K562 (cell line): ENCODE measurements around the gene TAF4. TPM values are rescaled to one million over a fixed set of nuclear protein-coding genes. Genes with fewer than 3 reads are reported as not detected.
A peak's percentile ranks its signal among the peaks of the same experiment; 100 is the strongest.

Source experiments
- ATAC-seq: fragments of 200-7000 bp; cut with Tn5 transposase; 3 replicates; pipeline ENCODE4 v1.9.1; 2020; ENCODE audit warnings: moderate library complexity
- BruUV-seq: library from RNA; stranded (reverse); fragments of 400-500 nt; replicated peaks from 2 replicates; lab custom pipeline; 2021; lab: Mats Ljungman, UMichigan
- CTCF ChIA-PET: fragments of 300-600 bp; formaldehyde crosslinking; extraction: SDS; loops from one replicate; lab custom pipeline; 2021; ENCODE audit warnings: low intra/inter-chr PET ratio; lab: Yijun Ruan, JAX
- POLR2A ChIA-PET: fragments of 300-600, 350-650 bp; sonication (Branson Sonifier 250); formaldehyde crosslinking; extraction: SDS; loops from one replicate; lab custom pipeline; 2021; ENCODE audit warnings: antibody characterized with exemption, inconsistent platforms; lab: Yijun Ruan, JAX
- DNase-seq, 4 experiments: peaks; one replicate each; pipeline versions ENCODE4 v3.0.0 to v3.0.0-alpha.2; 2011 to 2018; ENCODE audit warnings: low spot score in 3 of 4, mixed read lengths in 3 of 4; ENCODE audit errors: extremely low read depth in 1 of 4
- FAIRE-seq: peaks from 2 replicates; lab custom pipeline; 2011; peaks lifted over from hg19 to GRCh38; lab: Jason Lieb, UNC
- H2AFZ ChIP-seq: 2 replicates; pipeline ENCODE4 v1.6.0; 2011; ENCODE audit warnings: low read depth, low read length, control low read depth, inconsistent platforms
- H3K27ac ChIP-seq: fragments of 200-600 bp; 3 replicates; pipeline ENCODE4 v1.8.0; 2011; ENCODE audit warnings: low read depth, mild to moderate bottlenecking, control low read depth, inconsistent platforms, low read length, moderate library complexity, mixed read lengths; ENCODE audit errors: extremely low read depth
- H3K27me3 ChIP-seq, 2 experiments: fragments of 300-600 bp in 1 of 2; 2 replicates in 1 of 2; 3 replicates in 1 of 2; pipeline versions ENCODE4 v1.6.0 to v1.8.0; 2011; ENCODE audit warnings: inconsistent platforms in 2 of 2, low read length in 2 of 2, mild to moderate bottlenecking in 1 of 2, mixed read lengths in 1 of 2, moderate library complexity in 1 of 2; ENCODE audit not compliant: control insufficient read depth in 2 of 2, insufficient read depth in 2 of 2
- H3K36me3 ChIP-seq: fragments of 300-600 bp; 3 replicates; pipeline ENCODE4 v1.8.0; 2011; ENCODE audit warnings: mild to moderate bottlenecking, low read length, inconsistent platforms; ENCODE audit not compliant: control insufficient read depth, insufficient read depth
- H3K4me1 ChIP-seq, 2 experiments: fragments of 200-600 bp in 1 of 2; replicated peaks in 1 of 2; 2 replicates in 1 of 2; 3 replicates in 1 of 2; pipeline versions ENCODE4 v1.5.1 to v1.8.0; 2011; ENCODE audit warnings: inconsistent platforms in 2 of 2, low read length in 2 of 2, mild to moderate bottlenecking in 1 of 2, mixed read lengths in 1 of 2, moderate library complexity in 1 of 2; ENCODE audit not compliant: control insufficient read depth in 2 of 2, insufficient read depth in 2 of 2
- H3K4me2 ChIP-seq: 2 replicates; pipeline ENCODE4 v1.6.1; 2011; ENCODE audit warnings: low read length, control low read depth, inconsistent platforms, mixed read lengths; ENCODE audit not compliant: insufficient read depth
- H3K4me3 ChIP-seq: fragments of 200-600 bp; sonication (generic), shearing (Covaris generic); 2 replicates; pipeline ENCODE4 v1.5.1; 2016; ENCODE audit warnings: control low read depth, inconsistent platforms
- H3K79me2 ChIP-seq: fragments of 200-600 bp; 3 replicates; pipeline ENCODE4 v1.8.0; 2011; ENCODE audit warnings: low read length, inconsistent platforms; ENCODE audit not compliant: control insufficient read depth, insufficient read depth
- H3K9ac ChIP-seq, 2 experiments: 2 replicates each; pipeline versions ENCODE4 v1.6.0 to v1.6.1; 2011; ENCODE audit warnings: low read depth in 2 of 2, low read length in 2 of 2, control low read depth in 1 of 2, inconsistent platforms in 1 of 2, mild to moderate bottlenecking in 1 of 2, mixed read lengths in 1 of 2; ENCODE audit not compliant: insufficient read depth in 1 of 2
- H3K9me1 ChIP-seq: one replicate; pipeline ENCODE4 v1.6.0; 2011; ENCODE audit warnings: inconsistent platforms, mild to moderate bottlenecking, low read length, moderate library complexity; ENCODE audit not compliant: control insufficient read depth, insufficient read depth
- H3K9me3 ChIP-seq: replicated peaks from 2 replicates; pipeline ENCODE4 v1.5.1; 2011; ENCODE audit warnings: low read depth, low read length, inconsistent platforms; ENCODE audit not compliant: control insufficient read depth, insufficient read depth
- H4K20me1 ChIP-seq: replicated peaks from 2 replicates; pipeline ENCODE4 v1.6.1; 2011; ENCODE audit warnings: low read length, inconsistent platforms, mixed read lengths; ENCODE audit not compliant: control insufficient read depth, insufficient read depth
- CBFB ChIP-seq: sonication (generic); formaldehyde crosslinking; IDR thresholded peaks from 2 replicates; pipeline ENCODE4 v1.4.0; 2020; ENCODE audit warnings: mild to moderate bottlenecking, missing genetic modification reagents
- CBX2 ChIP-seq: fragments of 200-600 bp; sonication (generic); IDR thresholded peaks from one replicate; pipeline ENCODE4 v1.6.1; 2012; ENCODE audit warnings: mild to moderate bottlenecking, low read length, inconsistent platforms; ENCODE audit not compliant: insufficient read depth, poor library complexity, severe bottlenecking
- CTBP1 ChIP-seq: fragments of 450-650 bp; IDR thresholded peaks from 2 replicates; pipeline ENCODE4 v1.6.1; 2016; ENCODE audit warnings: borderline replicate concordance
- E4F1 ChIP-seq: fragments of 250-450 bp; sonication (Bioruptor Pico); IDR thresholded peaks from 2 replicates; pipeline ENCODE4 v1.5.0; 2021; ENCODE audit warnings: mild to moderate bottlenecking, borderline replicate concordance
- FOXA1 ChIP-seq: fragments of 450-650 bp; IDR thresholded peaks from 2 replicates; pipeline ENCODE4 v1.6.1; 2016; ENCODE audit warnings: mild to moderate bottlenecking, borderline replicate concordance
- KHSRP ChIP-seq: fragments of 450-650 bp; IDR thresholded peaks from 2 replicates; pipeline ENCODE4 v1.6.1; 2017
- NR1H2 ChIP-seq: sonication (generic); formaldehyde crosslinking; IDR thresholded peaks from 2 replicates; pipeline ENCODE4 v1.4.0; 2020; ENCODE audit warnings: mild to moderate bottlenecking, missing genetic modification reagents
- NUFIP1 ChIP-seq: fragments of 450-650 bp; IDR thresholded peaks from 2 replicates; pipeline ENCODE4 v1.6.1; 2018; ENCODE audit not compliant: partially characterized antibody
- RAD21 ChIP-seq, 2 experiments: fragments of 250-450 bp in 1 of 2; fragments of 450-650 bp in 1 of 2; sonication (Bioruptor Pico) in 1 of 2; formaldehyde crosslinking in 1 of 2; IDR thresholded peaks in 1 of 2; conservative IDR thresholded peaks in 1 of 2; 2 replicates each; pipeline versions ENCODE4 v1.4.0 to v1.8.0; 2020 to 2022; ENCODE audit warnings: mild to moderate bottlenecking in 2 of 2, moderate library complexity in 1 of 2
- WGBS: fragments of 100-300 bp; shearing (Covaris generic); methylation state at CpG from one replicate; pipeline ENCODE4 v1.1.6; 2016; ENCODE audit warnings: low coverage, mixed read lengths; ENCODE audit not compliant: insufficient coverage; ENCODE audit errors: missing lambda C conversion rate; 5-methylcytosine and 5-hydroxymethylcytosine counted together
- in situ Hi-C: fragments of 300-500 bp; cut with MboI; formaldehyde crosslinking; loops from 4 replicates; pipeline ENCODE4 v1.15.0; 2018; ENCODE audit warnings: inconsistent platforms, mixed read lengths
- intact Hi-C: fragments of 100-400 bp; cut with micrococcal nuclease; formaldehyde crosslinking; loops from 2 replicates; pipeline ENCODE4 v1.14.2; 2022
- polyA plus RNA-seq, 8 experiments: library from polyadenylated mRNA; depleted of rRNA in 4 of 8; stranded (reverse) in 5 of 8; unstranded in 3 of 8; fragments of >200 nt; fragmentation: Nextera tagmentation in 2 of 8; fragmentation: Illumina TruSeq in 1 of 8; extraction: Ambion mirVana in 2 of 8; extraction: Trizol in 1 of 8; gene quantifications; 2 replicates each; pipeline versions ENCODE4 v1.2.1 to v1.2.3, GENCODE V29; 2011 to 2014; ENCODE audit warnings: inconsistent platforms in 1 of 8, missing spikeins in 1 of 8
- total RNA-seq, 7 experiments: library from RNA; depleted of rRNA in 6 of 7; stranded (reverse); fragments of >200 nt in 6 of 7; fragmentation: Illumina TruSeq in 2 of 7; extraction: Trizol in 2 of 7; gene quantifications; 2 replicates each; pipeline versions ENCODE4 v1.2.1 to v1.2.3, GENCODE V29; 2011 to 2021; ENCODE audit warnings: low replicate concordance in 1 of 7
- TF ChIP-seq, protein P1 (sequence below): fragments of 450-650 bp; IDR thresholded peaks from 2 replicates; pipeline ENCODE4 v1.6.1; 2016; ENCODE audit warnings: mild to moderate bottlenecking
- TF ChIP-seq, protein P2 (sequence below): fragments of 250-450 bp; sonication (Bioruptor Pico); IDR thresholded peaks from 2 replicates; pipeline ENCODE4 v1.5.0; 2021

The TAF4 gene
- total and polyA plus RNA-seq, 9 of the 15 experiments (the other 6 are each of a cell fraction or from before 2014, with no cell fraction given), result 0.44 to 28.3 (median 5.6) TPM

- Histone ChIP-seq H3K9me3 (no peaks in the 10 kb centered on the region), H4K20me1 (peaks cover 23% of the 10 kb centered on the region), H2AFZ (no peak overlapping the region), H3K27me3 (no peaks in the 10 kb centered on the region), H3K9ac (peak overlapping the region in 1 of 2 experiments; percentile 76; a peak in 2 of 4 replicates), H3K9me1 (peaks cover 14% of the 10 kb centered on the region), H3K4me3 (no peak overlapping the region), H3K4me2 (no peak overlapping the region), H3K79me2 (peaks cover 88% of the 10 kb centered on the region), H3K4me1 (peaks cover 0 to 60% of the 10 kb centered on the region in 2 experiments; a peak in 2 of 5 replicates), H3K27ac (no peak overlapping the region), H3K36me3 (peaks cover 10% of the 10 kb centered on the region; the same call in 2 of the 3 replicates)
- ChIA-PET POLR2A (no interaction called here), CTCF (no interaction called here)
- DNase-seq (no peak), ATAC-seq (no peak), FAIRE-seq (no peak)
- in situ Hi-C loops (no loop called here), intact Hi-C loops (no loop called here)
- BruUV-seq, result no TSS peak
- 80% methylated on average over 10 of the region's 17 CpGs for WGBS
- TF ChIP-seq NR1H2, result no peak
- TF ChIP-seq RAD21 (CRISPR knock-in tag; conservative IDR thresholded peaks at IDR 0.05 in 1 of 2, IDR thresholded peaks at IDR 0.05 in 1 of 2), result no peak
- no peak for TF ChIP-seq CBFB (CRISPR knock-in tag)
- TF ChIP-seq NUFIP1, result no peak
- TF ChIP-seq KHSRP, result no peak
- no peak for TF ChIP-seq CBX2
- TF ChIP-seq, protein P1, sequence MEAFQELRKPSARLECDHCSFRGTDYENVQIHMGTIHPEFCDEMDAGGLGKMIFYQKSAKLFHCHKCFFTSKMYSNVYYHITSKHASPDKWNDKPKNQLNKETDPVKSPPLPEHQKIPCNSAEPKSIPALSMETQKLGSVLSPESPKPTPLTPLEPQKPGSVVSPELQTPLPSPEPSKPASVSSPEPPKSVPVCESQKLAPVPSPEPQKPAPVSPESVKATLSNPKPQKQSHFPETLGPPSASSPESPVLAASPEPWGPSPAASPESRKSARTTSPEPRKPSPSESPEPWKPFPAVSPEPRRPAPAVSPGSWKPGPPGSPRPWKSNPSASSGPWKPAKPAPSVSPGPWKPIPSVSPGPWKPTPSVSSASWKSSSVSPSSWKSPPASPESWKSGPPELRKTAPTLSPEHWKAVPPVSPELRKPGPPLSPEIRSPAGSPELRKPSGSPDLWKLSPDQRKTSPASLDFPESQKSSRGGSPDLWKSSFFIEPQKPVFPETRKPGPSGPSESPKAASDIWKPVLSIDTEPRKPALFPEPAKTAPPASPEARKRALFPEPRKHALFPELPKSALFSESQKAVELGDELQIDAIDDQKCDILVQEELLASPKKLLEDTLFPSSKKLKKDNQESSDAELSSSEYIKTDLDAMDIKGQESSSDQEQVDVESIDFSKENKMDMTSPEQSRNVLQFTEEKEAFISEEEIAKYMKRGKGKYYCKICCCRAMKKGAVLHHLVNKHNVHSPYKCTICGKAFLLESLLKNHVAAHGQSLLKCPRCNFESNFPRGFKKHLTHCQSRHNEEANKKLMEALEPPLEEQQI, result no peak
- TF ChIP-seq, protein P2, sequence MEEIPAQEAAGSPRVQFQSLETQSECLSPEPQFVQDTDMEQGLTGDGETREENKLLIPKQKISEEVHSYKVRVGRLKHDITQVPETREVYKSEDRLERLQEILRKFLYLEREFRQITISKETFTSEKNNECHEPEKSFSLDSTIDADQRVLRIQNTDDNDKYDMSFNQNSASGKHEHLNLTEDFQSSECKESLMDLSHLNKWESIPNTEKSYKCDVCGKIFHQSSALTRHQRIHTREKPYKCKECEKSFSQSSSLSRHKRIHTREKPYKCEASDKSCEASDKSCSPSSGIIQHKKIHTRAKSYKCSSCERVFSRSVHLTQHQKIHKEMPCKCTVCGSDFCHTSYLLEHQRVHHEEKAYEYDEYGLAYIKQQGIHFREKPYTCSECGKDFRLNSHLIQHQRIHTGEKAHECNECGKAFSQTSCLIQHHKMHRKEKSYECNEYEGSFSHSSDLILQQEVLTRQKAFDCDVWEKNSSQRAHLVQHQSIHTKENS (CRISPR knock-in tag), result no peak
- TF ChIP-seq CTBP1, result no peak
- TF ChIP-seq E4F1 (CRISPR knock-in tag), result no peak
- no peak for TF ChIP-seq FOXA1
Measured at GRCh38 chr20:62051546-62052255, 14.0 kb downstream of the TAF4 start.
